ENCODE data around the gene FBXW12.

The FBXW12 gene

DNA sequence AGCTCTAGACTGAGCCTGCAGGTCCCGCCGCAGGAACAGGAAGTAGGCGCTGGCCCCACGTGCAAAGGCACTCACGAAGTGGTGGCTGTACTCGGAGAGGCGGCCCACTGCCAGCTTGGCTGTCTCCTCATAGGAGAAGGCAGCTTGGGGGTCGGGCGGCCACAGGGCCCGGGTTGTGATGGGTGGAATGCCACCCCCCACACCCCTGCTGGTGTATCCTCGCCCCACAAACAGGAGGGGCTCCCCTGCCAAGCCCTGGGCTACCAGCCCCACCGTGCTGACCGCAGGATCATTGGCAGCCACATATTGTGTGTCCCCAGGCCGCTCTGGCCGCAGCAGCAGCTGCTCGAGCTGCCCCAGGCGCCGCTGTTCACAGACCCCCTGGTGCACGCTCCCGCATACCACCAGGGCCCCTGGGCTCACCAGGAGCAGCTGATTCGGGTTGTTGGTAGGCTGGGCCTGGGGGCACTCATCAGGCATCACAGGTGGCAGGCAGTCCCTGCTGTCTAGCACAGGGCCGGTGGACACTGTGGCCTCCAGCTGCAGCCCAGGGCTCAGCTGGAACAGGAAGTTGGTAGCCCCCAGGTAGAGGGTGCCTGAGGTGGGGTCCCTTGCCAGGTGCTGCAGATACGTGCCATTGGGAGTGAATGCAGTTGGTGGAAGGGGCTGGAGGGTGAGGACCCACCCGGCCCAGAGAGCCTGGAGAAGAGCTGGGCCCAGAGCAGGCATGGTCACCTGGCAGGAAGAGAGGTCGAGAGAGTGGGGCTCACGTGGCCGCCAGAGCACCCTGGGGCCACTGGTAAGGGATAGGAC lies 52.1 kb downstream of the FBXW12 start:
- DNase-seq, result no peak

- DNase-seq, result no peak
These were observed 53.3 kb downstream of the FBXW12 start for GRCh38 chr3:48425281-48425812.

GRCh38 chr3:48426401-48426909 lies 54.4 kb downstream of the FBXW12 start:
- DNase-seq, result no peak

GRCh38 chr3:48426944-48427629 lies 55.1 kb downstream of the FBXW12 start:
- no peak for DNase-seq

GRCh38 chr3:48427630-48427962 lies 55.6 kb downstream of the FBXW12 start:
- DNase-seq, result no peak

DNA sequence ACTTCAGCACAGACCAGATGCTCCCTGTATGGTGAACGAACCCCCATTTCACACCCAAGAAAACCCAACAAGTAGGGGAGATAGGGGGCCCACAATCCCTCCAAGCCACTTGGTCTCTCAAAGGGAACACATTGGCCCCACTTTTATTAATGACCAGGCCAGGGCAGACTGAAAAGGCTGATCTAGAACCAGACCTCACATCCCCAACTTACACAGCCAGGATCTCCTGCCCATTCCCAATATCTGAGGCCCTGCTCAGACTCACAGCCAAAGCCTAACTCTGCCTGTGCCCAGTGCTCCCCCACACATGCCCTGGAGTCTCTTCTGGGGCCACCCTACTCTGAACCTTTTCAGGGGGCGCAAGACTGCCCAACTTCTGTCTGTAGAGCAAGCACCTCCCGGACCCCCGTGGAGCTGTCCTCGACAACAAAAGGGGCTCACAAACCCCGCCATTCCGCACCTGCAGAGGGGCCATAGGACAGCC lies 56.1 kb downstream of the FBXW12 start:
- no peak for DNase-seq

DNA sequence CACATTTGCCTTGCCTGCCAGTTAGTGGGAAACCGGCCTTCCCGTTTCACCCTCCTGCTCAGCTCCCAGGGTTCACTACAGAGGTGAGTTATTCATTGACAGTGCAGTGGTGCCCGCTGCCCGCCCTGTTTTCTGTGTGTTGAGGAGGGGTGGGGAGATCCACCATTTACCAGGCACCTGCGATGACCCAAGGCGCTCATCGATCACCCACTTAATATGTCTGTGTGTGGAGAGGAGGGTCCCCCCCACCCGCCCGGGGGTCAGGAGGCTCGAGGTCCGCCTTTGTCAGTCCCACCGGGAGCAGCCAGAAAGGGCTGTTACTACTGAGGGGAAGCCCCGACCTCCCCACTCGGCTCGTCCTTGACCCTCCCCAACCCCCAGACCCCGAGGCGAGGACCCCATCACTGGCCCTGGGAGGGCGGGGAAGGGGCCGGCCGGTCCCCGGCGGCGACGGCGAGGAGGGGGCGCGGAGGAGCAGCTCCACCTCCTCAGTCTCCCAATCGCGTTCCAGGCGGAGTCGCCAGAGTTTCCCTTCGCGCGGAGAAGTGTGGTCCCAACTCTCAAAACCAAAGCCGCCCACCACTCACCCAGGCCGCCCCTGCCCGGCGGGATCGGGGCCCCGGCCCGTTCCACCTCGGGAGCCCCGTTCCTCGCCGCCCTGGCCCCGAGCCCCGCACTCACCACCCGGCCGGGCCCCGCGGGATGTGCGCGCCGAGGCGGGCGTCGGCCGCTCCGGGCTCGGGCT lies 56.7 kb downstream of the FBXW12 start:
- DNase-seq, result no peak

DNA sequence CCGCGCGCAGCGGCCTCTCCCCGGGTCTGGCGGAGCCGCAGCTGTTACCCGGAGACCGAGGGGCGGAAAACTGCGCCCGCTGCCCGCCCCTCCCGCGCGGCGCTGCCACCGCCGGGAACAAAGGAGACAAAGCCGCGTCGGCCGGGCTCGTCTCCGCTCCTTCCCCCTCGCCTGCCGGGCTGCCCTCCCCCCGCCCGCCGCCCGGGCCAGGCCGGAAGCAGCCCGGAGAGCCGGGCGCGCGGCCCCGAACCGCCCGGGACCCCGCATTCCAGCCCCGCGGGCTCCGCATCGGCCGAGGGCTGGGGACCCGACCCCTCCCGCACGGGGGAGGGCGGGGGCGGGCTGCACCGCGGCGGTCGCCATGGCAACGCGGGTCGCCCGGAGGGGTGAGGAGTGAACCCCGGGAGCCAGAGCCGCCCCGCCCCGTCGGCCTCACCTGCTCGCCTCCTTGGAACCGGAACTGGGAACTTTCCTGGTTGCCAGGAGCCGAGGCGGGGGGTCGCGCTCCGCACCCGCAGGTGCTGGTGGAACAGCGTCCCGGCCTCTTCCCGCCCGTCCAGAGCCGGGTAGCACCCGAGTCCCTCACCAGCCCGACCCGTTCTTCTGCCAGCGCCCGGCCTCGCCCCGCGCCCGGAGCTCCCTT lies 57.4 kb downstream of the FBXW12 start:
- DNase-seq, result no peak

DNA sequence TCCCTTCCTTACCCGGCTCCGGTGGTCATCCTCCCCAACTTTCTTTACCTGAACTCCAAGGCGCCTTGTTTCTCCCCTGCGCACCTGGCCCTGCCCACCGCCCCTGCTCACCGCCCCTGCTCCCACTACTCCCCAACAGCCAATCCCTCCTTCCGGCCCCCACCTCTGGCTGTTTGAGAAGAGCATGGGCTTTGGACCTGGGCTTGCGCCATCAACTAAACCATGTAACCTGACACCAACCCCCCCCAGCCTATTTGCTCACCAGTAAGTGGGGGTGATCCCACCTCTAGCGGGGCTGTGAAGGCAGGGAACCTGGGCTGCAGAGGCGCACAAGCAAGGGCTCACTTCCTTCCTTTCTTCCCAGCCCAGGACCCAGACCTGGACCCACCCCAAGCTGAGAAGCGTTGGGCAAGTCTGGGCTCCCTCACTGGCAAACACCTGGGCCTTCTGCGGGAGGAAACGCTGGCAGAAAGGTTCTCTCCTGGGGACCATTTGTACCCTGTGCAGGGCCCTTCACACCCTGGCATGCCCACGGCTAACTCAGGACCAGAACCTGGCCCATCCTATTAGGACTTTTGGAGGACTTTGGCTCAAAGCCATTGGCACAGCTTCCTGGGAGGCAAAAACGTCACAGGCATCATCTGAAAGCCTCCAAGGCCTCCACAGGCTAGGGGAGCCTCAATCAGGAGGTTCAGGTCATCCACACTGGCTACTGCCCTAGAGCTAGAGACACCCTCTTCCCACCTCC lies 58.1 kb downstream of the FBXW12 start, which contains the start of gene PLXNB1:
TSS of gene PLXNB1 (minus strand) at position 127 of the 748 bp plus-strand sequence. CDS start 5,475 bp downstream, outside the sequence.
- peak; percentile 9 for DNase-seq

DNA sequence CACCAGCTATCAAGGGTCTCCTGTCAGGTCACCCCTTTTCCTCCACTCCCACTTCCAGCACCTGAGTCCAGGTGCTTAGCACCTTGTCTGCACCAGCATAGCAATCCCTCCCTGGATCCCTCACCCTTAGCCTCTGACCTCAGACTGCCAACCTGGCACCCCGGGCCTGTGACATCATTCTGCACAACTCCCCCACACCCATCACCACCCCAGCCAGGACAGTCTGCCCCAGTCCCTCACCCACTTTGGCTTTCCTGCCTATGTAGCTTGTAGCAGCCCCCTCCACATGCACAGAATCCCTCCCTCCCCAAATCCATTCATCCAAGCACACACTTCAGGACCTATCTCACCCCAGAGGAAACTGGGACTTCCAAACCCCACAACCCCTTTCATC lies 58.7 kb downstream of the FBXW12 start:
- no peak for DNase-seq

DNA sequence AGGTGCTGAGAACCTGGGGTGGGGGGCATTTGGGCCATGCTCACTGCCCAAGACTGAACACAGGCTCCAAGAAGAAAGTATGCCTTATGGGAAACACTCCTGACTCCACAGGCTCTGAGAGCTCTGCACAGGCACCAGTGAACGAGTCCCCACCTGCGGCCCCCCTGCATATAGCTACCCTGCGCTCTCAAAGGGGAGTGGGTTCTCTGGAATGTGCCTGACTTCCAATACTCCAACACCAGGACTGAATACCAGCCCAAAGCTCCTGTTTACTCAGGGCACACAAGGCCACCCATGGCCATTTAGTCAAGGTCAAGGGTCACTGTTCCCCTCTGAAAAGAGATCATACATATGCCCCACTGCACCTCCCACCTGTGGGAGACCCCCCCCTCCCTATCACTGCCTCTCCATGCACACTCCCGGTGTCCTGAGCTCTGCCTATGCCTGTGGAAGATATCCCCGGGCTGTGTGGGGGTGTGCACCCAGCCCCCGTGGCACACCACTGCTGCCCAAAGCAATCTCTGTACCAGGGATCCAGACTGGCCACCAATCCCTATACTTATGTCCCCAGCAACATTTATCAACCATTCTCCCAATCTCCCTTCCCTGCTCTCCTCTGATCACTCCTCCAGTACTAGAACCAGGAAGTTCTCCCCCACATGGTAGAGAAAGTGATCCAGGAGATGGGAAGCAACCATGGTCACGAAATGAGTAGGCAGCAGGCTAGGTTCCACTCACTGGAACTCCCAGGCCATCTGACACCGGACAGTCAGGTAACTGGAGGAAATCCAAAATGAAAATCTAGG lies 59.4 kb downstream of the FBXW12 start:
- DNase-seq, result no peak

GRCh38 chr3:48432411-48433371 lies 60.7 kb downstream of the FBXW12 start:
- no peak for DNase-seq

GRCh38 chr3:48433472-48434118 lies 61.6 kb downstream of the FBXW12 start:
- DNase-seq, result no peak

DNA sequence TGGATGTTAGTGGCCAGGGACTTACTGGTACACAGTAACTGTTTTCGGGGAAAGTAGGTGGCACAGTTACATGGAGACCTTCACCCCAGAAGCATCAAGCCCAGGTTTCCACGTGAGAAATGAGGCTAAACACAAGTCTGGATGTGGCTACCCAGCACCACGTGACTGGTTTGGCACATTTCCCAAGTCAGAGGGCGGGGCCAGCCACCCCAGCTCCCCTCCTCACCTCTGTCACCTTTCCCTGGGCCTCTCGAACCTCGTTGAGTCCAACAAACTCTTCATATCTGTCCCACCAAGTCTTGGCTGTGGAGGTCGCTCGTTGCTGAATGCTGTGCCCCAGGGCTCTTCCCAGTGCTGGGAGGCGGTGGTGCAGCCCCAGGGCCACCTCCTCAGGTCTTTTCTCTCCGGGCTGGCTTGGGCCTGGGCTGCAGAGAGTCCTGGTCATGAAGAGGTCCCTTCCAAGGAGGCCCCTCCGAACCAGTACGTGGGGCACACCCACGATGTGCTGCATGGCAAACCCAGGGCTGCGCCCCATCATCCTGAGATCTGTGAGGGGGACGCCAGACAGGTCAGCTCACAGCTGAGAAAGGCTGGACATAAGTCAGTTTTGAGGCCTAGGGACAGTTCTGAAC lies 62.7 kb downstream of the FBXW12 start:
- no peak for DNase-seq

DNA sequence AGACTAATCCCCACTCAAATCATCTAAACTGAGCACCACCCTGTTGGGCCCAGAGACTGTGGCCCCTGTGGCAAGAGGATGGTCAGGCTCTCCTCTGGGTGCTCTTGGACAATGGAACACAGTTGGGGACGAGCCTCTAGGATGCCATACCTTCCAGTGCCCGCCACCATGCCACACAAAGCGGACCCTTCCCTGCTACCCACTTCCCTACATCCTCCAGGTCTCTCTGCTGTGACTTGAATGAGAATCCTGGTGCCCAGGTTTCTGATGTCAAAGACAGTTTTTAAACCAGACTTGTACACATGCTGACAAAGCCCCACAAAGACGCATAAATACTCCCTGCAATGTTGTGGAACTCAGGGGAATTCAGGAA lies 63.2 kb downstream of the FBXW12 start:
- no peak for DNase-seq

DNA sequence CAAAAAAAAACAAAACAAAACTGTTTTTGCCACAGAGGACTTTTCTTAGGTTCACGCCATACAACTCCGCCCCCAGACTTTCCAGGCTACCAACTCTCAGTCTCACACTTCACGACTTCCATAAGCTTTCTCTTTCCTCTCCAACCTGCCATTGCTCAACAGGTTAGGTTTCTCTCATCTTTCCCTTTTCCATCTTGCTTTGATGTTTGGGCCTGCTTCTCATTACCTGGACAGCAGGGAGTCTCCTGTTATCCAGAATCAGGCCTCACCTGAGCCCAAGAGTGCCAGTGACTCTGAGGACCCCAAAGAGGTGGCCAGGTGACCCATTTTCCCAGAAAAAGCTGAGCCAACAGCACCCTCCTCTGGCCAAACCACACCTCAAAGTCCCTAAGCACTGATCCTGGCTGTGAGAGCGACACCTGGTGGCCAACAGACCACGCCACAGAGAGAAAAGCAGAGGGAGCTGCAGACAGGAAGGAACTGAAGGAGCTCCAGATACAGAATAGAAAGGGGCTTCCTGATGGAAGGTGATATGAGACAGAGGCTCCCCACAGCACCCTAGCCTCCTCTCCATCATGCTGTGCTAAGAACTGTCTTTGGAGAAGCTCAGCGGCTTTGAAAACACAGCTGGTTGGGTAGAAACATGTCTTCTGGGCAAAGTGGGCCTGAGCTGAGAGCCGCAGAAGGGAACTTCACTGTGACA lies 63.9 kb downstream of the FBXW12 start:
- no peak for DNase-seq

DNA sequence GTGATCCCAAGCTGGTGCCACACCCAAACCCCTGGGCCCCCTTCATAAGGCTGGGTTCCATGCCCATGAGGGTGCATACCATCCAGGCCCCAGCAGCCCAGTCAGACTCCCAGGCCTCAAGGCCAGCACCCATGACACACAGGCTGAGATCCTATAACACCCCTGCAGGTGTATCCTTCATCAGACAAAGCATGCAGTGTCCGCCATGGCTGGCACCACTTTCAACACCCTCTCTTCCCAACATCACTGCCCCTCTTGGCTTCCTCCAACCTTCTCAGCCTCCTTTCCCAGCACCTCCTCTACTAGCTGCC lies 64.4 kb downstream of the FBXW12 start:
- no peak for DNase-seq

GRCh38 chr3:48436855-48437254 lies 64.8 kb downstream of the FBXW12 start:
- no peak for DNase-seq
